Measurements from ENCODE around the gene TNFSF12.

Gene TNFSF12

DNA sequence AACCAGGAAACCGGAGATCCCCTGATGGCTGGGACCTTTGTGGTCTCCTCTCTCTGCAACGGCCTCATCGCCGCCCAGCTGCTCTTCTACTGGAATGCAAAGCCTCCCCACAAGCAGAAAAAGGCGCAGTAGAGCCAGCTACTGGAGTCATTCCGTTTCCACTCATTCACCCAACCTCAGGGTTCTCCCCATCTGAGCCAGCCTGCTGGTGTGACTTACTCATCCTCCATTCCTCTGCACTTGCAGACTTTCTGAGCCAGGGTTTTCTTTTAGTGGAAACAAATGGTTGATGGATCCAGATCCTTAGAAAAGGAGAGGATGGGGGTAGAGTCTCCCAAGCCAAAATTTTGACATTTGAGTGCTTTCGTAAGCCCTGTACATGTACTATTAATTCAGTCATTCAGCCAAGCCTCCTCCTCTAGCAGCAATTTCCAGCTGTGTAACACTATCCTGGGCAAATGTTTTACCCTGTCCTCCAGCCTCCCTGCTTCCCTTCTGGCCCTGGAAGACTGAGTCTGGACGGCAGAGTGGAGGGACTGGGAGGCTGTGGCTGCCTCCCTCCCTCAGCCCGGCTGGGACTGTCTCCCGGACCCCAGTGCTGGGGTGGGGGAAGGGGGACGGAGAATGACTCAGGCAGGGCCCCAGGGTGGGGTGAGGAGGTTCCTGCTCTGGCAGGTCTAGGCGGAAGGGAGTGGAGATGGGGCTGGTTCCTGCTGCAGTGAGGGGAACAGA, 38.7 kb downstream of the TNFSF12 start:
- peak; percentile 51 for DNase-seq (ENCODE audit: low read depth, low spot score)

DNA sequence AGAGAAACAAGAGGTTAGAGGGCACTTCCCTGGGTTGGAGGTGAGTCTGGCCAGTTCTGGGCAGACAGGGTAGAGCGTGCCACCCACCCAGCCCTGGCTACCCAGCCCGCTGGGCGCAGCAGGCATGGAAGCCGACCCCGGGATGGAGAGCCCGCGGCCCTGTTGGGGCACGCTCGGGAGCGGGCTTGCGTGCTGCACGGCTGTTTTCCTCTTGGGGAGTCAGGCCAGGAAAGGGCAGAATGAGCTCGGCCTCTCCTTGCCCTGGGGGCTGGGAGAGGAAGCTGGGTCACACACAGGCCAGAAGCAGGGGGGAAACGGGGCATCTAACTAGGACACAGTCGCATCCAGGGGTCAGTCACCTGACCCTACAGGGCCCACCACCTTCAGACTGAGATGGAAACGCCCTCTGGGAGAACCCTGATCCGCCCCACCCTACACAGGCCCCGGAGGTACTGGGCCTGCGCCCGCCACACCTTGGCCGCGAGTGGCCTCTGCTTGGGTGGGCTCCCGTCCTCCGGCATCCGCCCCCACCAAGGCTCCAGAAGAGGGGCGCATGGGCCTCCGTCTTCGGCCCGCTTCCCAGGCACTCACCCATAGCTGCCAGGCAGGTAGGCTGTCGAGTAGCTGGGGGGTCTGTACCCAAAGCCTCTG, 39.8 kb downstream of the TNFSF12 start:
- DNase-seq (ENCODE audit: low read depth, low spot score): peak; percentile 47

DNA sequence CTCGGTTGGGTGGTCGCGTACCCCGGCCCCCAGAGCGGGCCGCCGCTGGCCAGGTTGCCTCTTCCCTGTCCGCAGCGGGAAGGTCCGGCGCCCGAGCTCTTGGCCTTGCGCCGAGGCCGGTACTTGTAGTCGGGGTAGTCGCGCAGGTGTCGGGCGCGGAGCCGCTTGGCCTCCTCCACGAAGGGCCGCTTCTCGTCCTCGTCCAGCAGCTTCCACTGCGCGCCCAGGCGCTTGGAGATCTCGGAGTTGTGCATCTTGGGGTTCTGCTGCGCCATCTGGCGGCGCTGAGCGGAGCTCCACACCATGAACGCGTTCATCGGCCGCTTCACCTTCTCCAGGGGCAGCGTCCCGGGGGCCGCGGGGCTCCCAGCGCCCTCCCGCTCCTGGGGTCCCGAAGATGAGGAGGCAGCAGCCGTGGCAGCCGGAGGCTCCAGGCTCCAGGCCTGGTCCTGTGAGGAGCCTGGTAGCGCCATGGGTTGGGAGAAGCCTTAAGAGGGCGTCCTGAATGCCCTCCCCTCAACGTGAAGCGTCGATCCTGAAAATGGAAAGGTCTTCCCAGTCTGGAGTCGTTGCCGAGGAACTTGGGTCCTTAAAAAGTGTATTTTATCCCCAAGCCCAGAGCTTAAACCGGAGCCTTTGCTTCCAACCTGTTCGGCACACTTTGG, 40.5 kb downstream of the TNFSF12 start:
- peak; percentile 94 for DNase-seq (ENCODE audit: low read depth, low spot score)

DNA sequence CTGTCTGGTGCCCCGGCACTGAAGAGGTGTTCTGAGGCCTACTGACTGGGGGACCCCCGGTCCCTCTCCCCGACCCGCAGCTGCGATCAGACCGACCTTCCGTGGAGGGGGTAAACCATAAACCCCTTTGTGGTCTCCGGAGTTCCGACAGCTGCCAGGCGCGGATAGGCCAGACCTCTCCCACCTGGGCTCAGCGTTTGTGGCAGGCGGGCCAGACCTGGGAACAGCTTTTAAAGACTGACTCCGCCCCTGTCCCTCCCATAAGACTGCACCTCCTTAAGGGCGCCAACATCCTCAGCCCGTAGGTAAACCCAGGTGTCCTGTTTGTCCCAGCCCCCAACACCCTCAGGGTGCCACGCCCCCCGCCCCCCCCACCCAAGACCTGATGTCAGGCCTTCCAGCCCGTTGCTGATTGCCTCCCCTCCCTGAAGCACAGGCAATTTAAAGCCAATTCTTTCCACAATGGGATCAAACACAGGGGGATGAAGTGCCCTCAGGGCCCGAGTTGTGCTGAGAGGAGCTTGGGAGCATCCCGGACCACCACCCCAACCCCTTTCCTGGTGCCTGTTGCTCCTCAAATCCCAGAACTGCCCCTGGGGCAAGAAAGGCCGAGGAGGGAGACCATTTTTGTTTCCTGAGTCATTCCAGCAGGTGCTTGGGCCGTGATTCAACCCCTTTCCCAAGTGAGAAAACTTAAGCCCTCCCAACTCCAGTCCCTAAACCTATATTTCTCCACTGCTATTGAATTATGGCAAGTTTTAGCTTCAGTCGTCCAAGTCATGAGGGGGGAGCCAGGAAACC, 41.2 kb downstream of the TNFSF12 start, which contains the start of gene SOX15:
SOX15 (minus strand) TSS at position 204 of the 801 bp plus-strand sequence. CDS start 418 bp downstream, outside the sequence.
- peak; percentile 93 for DNase-seq (ENCODE audit: low read depth, low spot score)

DNA sequence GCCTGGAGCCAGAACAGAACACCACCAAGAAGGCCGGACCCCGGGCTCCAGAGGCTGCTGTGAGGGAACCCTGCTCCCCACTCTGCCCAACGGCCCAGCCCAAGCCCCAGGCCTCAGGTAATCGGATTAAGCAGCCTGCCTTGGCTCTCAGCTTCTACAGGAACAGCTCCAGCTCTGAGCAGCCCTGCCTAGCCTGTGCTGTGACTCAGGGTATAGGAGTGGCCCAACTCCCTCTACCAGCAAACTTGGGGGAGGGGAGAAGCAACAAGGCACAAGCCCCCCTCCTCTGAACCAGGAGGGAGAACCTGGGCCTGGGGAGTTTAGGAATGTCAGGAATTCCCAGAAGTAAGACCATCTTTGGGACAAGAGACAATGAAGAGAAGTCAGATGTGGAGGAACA, 41.9 kb downstream of the TNFSF12 start:
- DNase-seq (ENCODE audit: low read depth, low spot score): peak; percentile 96

DNA sequence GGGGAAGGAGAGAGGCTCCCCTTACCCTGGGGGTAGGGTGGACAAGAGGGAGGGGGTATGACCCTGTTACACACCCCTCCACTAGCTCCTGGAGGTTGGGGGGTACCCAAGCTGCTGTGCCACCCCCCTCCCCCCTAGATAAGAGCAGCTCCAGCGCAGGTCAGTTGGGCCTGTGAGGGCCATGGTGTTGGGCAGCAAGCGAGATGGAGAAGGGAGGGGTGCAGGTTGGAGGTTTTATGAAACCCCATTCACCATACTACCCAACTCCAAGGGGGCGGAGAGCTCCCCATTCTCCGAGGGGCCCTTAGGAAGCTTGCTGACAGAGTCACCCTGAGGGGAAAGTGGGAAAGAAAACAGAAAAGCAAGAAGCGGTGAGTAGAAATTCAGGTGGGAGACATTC, 42.7 kb downstream of the TNFSF12 start:
- no peak for DNase-seq (ENCODE audit: low read depth, low spot score)

DNA sequence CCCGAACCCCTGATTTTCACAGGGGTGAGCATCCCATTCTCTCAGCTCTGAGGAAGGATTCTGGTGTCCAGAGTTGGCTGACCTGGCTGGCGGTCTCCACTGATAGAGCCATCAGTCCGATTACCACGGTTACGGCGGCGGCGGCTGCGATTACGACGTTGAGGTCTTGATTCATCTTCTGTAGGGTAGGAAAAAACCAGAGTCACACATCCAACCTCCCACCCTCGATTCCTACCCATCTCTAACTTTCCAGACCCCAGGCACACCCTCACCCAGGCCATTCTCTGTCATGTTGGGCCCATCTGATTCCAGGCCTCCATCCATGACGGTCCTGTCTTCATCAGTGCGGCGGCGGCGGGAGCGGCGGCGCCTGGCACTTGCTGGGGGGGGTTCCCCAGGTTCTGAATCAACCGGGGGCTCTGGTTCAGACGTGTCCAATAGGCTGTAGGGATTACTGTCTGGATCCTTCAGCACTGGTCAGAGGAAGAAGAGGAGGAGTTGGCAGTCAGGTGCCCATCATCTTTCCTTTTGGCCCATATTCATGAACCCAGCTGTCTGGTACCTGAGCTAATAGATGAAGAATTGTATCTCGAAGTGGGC, 43.7 kb downstream of the TNFSF12 start:
- no peak for DNase-seq (ENCODE audit: low read depth, low spot score)

DNA sequence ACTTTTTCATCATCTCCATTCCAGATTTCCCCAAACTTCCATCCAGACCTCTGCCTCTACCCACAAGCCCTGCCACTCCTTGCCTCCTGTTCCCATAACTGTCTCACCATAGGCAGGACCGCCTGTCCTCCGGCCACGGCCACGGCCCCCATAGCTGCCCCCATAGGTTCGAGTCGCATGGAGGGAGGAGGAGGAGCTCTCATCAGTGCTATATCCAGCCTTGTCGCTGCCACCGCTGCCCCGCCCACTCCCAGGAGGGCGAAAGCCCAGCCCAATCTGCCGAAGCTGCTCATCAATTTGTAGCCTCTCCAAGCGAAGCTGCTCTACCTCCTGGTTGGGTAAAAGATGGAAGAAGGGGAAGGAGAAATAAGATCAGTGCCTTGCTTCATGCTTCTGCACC, 44.4 kb downstream of the TNFSF12 start:
- DNase-seq (ENCODE audit: low read depth, low spot score): peak; percentile 25

DNA sequence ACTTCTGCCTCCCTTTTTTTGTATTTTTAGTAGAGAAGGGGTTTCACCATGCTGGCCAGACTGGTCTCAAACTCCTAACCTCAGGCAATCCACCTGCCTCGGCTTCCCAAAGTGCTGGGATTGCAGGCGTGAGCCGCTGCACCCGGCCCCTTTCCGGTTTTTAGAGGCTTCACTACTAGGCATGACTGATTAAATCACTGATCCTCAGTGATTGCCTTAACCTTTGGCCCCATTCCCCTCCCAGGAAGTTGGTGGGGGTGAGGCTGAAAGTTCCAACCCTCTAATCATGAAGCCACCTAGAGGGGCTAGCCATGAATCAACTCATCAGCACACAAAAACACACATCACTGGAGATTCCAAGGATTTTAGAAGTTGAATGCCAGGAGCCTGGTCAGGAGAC, 48.7 kb downstream of the TNFSF12 start:
- DNase-seq (ENCODE audit: low read depth, low spot score): peak; percentile 4

DNA sequence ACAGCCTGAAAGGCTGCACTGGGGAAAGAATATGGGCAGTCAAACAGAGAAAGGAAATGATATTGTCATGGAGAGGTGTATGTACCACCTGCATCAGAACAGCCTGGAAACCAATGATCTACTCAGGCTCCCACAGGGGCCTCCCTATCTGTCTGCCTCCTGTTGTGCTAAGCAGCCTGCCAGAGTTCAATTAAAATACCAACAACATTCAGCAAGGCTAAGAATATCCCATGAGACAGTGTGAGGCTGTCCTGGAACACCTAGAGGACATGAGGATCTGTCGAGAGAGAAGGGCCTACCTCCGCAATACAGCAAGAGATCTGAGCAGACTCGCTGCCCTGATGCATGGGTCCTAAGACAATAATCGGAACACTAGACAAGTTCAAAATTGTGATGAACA, 57.4 kb downstream of the TNFSF12 start:
- no peak for DNase-seq (ENCODE audit: low read depth, low spot score)

Measured in ELF-1 (cell line).